Measurements from ENCODE around the gene SDHD.

The SDHD gene

DNA sequence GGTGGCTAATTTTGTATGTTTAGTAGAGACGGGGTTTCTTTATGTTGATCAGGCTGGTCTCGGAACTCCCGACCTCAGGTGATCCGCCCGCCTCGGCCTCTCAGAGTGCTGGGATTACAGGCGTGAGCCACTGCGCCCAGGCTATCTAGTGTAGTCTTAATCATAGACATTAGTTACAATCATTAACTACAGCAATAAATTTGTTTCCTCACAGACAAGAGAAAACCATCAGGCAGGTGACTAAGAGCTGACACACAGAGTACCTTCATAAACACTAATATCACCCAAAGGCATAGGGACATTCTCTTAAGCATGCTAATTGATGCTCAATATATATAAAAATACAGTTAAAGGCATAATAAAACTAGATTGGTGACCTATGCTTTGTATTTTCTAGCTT is 19.4 kb downstream of the SDHD start:
- DNase-seq, result no peak

DNA sequence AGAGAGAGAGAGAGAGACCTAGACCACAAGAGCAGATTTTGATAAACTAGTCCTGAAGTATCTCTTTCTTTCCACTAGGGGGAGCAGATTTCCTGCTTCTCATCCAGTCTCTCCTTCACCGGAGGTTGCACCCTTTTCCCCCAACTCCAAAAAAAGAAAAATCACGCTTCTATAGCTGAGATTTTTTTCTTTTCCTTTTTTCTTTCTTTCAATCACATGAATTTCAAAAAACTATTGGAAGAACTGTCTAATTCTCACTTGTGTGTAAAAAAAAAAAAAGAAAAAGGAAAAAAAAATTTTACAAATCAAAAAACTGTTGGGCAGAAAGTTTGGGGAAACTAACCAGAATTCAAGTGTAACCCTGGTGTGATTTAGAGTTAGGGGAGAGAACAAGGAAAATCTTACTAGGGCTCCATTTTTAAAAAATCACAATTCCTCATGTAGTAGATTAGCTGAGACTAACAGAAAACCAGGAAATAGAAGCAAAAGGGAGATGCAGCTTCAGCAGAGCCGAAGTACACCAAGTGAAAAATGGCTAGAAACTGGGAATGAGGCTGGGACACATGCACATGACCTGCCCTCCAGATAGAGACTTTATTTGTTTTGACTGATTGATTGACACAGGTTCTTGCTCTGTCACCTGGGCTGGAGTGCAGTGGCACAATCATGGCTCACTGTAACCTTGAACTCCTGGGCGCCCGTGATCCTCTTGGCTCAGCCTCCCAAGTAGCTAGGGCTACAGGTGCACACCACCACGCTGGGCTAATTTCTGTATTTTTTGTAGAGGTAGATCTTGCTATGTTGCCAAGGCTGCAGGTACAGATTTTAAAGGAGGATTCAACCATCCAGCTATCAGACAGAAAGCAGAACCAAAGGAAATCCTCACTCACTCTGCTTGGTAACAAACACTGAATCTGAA is 27.1 kb downstream of the SDHD start:
- DNase-seq, result peak; percentile 48

- no peak for DNase-seq
Observed at GRCh38 chr11:112114460-112114859, 27.8 kb downstream of the SDHD start.

DNA sequence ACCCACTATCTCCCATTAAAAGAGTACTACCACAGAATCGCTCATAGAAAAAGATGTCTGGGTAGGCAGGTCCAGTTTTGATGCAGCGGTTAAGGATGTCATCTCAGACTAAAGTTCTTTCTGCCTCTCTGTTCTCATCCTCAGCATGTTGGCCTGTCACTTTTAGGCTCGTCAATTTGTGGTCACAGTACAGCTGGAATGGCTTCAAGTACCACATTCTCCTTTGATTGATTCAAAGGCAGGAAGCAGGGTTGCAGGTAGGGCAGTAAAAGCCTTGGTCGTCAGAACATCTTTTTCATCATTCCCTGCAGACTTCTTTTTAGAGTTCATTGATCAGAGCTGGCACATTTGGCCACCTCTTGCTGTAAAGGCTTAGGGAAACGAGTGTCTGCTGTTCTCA is 28.7 kb downstream of the SDHD start:
- DNase-seq, result no peak

DNA sequence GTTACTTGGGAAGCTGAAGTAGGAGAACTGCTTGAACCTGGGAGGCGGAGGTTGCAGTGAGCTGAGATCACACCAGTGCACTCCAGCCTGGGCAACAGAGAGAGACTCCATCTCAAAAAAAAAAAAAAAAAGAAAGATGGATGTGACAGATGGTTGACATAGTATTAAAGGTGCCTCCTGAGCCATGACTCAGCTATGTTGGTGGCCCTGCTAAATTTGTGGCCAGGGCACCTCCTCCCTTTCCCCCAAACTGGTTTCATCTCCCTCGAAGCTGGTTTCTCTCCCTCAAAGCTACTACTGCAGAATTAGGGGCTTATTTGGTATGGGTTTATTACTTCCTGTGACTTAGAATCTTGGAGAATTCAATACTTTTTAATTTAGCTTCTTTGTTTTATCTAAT is 31.5 kb downstream of the SDHD start:
- no peak for DNase-seq

DNA sequence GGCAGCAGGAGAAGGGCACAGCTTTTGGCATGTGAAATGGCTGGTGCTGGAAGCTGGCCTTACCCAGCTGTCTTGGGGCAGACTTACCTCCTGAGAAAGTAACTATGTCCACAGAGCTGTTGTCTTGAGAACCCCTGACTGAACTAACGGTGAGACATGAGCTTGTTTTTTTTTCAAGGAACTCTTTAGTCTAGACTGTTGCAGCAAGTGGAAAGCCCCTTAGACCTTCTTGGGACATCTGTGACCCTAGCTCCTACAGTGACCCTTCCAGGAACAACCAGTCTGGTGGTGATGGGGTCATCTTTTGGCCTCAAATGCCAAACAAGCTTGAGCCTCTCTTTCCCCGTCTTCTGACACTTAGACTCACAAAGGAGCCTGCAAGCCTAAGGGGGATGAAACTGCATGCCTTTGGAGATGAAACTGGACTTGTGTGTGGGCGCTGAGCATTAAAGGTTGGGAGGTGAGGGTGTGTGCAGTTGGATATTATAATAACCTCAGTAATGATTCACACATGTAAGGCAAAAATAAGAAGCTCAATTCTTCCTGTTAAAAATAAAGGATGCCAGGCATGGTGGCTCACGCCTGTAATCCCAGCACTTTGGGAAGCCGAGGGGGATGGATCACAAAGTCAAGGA is 35.4 kb downstream of the SDHD start:
- no peak for DNase-seq

DNA sequence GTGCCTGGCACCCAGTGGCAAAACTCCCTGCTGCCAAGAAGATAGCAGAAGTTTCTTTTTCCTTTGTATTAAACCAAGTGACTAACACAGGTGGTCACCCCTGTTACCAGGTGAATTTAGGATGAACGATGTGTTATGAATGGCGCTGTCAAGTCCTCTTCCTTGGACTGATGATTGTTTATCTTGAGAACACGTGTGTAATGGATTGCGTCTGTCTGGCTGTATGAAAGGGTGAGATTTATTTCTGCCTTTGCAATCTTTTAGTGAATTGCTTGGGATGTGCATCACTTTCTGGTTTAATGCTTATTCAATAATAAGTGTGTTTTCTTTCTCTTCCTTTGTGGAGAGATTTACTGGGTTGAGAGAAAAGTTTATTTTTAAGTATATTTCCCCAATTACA is 36.5 kb downstream of the SDHD start:
- no peak for DNase-seq

DNA sequence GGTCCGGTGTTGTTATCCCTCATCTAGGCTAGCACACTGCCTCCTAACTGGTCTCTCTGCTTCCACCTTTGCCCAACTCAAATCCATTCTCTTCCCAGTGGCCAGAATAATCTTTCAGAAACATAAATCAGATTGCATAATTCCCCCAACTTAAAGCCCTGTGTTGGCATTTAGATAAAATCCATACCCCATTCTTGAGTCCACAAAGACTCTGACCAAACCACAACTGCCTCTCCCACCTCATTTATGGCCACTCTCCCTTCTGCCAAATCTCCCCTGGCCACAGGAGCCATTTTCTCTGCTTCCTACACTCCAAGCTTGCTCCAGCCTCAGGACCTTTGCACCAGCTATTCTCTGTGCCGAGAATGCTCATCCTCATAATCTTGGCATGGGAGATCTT is 40.4 kb downstream of the SDHD start:
- no peak for DNase-seq

DNA sequence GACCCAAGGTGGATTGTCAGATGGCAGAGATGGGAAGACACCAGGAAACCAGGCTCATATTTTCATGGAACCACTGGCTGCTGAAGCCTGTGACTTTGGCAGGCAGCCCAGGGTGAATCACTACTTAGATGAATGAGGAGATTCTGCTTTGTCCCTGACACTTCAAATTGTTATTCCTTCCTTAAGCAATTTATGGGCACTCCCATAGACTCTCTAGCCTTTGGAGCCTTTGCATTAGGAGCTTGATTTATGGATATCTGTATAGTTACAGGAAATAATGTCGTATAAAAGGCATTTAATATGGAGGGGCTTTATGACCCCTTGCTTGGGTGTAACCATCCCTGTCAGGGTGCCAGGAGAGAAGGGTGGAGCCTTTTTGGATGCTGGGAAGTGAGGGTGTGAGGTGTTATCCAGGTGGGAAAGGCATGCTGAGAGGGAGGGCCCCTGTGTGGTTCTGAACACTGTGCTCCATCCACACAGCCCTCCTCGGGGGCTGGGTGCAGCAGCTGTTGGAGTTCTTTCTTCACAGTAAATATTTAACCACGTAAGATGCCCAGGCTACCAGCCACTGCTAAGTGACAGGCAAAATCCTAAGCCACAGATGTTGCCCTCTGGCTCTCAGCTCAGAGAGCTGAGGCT is 41.9 kb downstream of the SDHD start:
- no peak for DNase-seq

GRCh38 chr11:112129656-112130055 is 43.0 kb downstream of the SDHD start:
- peak; percentile 2 for DNase-seq

- DNase-seq, result no peak
Observed at GRCh38 chr11:112132737-112133136, 46.1 kb downstream of the SDHD start.

- no peak for DNase-seq
Observed at GRCh38 chr11:112134473-112134872, 47.8 kb downstream of the SDHD start.

DNA sequence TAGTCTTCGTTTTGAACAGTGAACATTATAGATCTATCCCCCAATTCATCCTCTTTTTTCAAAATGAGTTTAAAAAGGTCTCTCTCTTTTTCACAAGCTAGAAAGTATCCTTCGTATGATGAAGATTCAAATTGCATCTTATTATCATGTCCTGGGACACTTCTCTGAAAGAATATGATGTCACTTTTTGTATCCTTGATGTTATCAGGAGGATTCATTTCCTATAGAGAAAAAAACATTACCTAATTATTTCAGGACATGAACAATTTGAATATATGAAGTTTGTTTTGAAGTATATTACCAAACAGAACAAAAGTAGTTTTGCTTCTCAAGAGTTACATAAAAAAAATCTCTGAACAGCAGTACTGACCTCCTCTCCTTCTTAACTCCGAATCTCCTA is 56.9 kb downstream of the SDHD start:
- DNase-seq, result no peak

Data from CD4-positive, alpha-beta T cell treated with Interleukin-4 for 4 hours (primary cell).